GM21825 (cell line): ENCODE data around the gene OR10AD1.
"Not testable (repeated sequence)": the region's sequence is repeated elsewhere in the genome, so short reads cannot be mapped to it uniquely, and the experiment has no call there.

ENCODE experiments used
- ATAC-seq: cut with Tn5 transposase; IDR thresholded peaks from one replicate; pipeline ENCODE4 v1.9.1; 2021; ENCODE audit warnings: mild to moderate bottlenecking, moderate library complexity; ENCODE audit not compliant: unreplicated experiment

OR10AD1 gene

DNA sequence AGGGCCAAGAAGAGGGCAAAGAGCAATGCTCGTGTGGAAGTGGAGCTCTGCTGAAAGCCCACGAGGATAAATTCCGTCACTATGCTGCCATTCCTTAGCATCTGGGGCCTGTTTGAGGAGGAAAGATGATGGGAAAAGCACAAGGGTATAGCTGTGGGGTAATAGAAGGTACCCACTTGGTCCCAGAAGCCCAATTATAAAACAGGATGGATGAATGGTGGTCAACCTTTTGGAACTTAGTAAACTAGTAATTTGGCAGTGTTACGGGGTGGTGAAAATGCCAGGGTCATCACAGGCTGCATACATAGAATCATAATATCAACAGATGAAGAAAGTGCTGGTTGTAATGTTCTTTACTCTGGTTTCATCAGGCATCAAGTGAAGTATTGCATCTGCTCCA lies at the start of gene OR10AD1:
Gene OR10AD1 (minus strand): TSS at position 101 of the 400 bp plus-strand sequence. CDS start 0 bp downstream, at position 101.
- ATAC-seq, result no peak

DNA sequence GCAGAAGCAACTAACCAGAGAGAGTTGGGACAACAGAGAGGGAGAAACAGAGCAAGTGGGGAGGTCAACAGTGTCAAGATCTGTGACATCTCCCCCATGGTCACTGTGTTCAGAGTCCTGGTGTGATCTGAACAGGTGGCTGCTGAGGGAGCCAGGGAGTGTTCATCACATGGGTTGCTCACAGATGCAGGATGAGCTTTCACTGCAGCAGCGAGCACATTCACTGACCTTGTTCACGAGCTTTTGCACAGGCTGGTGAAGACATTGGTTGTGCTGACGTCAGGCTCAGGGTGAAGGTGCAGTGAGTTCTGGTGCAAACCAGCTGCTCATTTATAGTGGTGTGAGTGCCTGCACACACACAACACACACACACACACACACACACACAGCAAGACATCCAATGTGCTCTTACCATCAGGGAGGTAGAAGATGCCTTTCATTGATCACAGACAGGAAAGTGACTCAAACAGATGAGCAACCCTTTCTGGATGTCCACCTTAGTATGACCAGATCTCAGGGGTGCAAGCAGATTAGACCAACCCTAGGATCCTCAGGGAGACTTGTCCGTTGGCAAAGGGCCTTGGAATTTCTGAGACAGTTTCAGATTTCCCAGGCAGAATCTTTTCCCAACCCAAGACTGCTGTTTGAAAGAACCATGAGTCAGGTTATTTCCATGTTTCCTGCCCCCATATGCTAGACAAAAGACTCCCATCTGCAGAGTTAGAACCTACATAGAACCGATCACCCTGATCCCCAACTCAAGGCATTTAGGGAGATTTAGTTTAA lies 44.3 kb upstream of the OR10AD1 start:
- no peak for ATAC-seq

- ATAC-seq, result no peak
Measured at GRCh38 chr12:48237162-48237561, 34.1 kb upstream of the OR10AD1 start.

DNA sequence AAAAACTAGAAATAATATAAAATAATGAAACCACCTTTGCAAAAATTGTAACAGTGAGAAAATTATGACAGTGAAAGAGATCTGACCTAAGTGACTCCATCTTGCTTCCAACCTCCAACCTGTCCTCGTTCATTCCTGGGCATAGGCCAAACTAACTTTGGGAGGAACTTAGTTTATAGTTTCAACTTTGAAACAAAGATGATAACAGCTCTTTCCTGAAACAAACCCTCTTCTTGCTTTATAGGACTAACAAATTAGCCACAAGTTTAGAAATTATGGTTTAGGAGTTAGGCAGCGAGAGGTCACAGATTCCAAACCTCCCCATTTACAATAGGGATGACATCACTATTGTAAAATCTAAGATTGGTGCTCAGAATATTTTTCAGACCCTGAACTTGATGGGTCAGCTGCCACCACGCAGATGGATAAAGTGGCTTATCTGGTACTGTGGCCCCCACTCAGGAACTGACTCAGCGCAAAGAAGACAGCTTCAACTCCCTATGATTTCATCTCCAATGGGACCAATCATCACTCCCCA lies 32.8 kb upstream of the OR10AD1 start:
- ATAC-seq, result no peak

DNA sequence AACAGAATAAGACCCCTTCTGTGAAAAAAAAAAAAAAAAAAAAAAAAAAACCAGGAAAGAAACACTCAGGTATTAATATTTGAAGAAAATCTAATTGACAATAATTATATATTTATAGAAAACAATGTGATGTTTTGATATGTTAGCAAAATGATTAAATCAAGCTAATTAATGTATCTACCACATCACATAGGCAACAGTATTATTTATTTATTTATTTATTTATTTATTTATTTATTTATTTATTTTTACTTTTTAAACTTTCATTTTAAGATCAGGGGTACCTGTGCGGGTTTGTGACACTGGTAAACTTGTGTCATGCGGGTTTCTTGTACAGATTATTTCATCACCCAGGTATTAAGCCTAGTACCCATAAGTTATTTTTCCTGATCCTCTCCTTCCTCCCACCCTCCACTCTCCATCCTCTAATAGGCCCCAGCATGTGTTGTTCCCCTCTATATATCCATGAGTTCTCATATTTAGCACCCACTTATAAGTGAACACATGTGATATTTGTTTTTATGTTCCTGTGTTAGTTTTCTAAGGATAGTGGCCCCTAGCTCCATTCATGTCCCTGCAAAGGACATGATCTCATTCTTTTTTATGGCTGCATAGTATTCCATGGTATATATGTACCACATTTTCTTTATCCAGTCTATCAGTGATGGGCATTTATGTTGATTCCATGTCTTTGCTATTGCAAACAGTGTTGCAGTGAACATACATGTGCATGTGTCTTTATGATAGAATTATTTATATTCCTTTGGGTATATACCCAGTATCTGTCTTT lies 28.3 kb upstream of the OR10AD1 start:
- not testable (repeated sequence) for ATAC-seq

DNA sequence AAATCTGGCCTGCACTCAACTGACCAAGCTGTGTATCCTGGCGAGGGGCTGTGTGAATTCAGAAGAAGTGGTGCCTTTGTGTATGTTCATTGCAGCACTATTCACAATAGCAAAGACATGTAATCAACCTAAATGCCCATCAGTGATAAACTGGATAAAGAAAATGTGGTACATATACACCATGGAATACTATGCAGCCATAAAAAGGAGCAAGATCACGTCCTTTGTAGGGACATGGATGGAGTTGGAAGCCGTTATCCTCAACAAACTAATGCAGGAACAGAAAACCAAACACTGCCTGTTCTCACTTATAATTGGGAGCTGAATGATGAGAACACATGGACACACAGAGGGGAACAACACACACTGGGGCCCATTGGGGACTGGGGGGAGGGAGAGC lies 21.4 kb upstream of the OR10AD1 start:
- ATAC-seq, result not testable (repeated sequence)

GRCh38 chr12:48221645-48222044 lies 18.6 kb upstream of the OR10AD1 start:
- no peak for ATAC-seq

GRCh38 chr12:48220701-48221100 lies 17.6 kb upstream of the OR10AD1 start:
- no peak for ATAC-seq

GRCh38 chr12:48219631-48220030 lies 16.5 kb upstream of the OR10AD1 start:
- no peak for ATAC-seq

GRCh38 chr12:48216785-48217184 lies 13.7 kb upstream of the OR10AD1 start:
- no peak for ATAC-seq

- ATAC-seq, result not testable (repeated sequence)
Measured at GRCh38 chr12:48209495-48209894, 6.4 kb upstream of the OR10AD1 start.

GRCh38 chr12:48202766-48203165 lies 326 bp downstream of the OR10AD1 start:
- no peak for ATAC-seq

GRCh38 chr12:48201516-48201915 lies 1.6 kb downstream of the OR10AD1 start:
- no peak for ATAC-seq

- no peak for ATAC-seq
Measured at GRCh38 chr12:48201091-48201490, 2.0 kb downstream of the OR10AD1 start.

DNA sequence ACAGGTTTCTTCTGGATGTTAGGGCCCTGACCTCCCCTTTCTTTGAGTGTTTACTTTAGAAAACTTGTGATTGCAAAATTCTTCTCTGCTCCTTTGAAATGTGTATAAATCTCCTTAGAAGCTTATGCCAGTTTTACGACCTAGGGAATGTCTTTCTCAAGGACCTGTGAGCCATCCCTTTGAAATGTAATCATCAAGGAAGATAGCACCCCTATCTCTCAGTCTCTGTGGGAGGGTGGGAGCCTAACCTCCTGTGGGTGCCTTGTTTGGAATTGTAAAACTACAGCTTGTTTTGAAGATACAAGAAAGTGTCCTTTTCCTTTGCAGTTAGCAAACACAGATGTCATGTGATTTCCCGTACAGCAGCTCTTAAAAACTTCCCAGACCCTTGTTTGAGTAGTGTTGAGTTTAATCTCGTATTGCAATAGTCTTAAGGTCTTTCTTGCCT lies 3.3 kb downstream of the OR10AD1 start:
- ATAC-seq, result no peak

DNA sequence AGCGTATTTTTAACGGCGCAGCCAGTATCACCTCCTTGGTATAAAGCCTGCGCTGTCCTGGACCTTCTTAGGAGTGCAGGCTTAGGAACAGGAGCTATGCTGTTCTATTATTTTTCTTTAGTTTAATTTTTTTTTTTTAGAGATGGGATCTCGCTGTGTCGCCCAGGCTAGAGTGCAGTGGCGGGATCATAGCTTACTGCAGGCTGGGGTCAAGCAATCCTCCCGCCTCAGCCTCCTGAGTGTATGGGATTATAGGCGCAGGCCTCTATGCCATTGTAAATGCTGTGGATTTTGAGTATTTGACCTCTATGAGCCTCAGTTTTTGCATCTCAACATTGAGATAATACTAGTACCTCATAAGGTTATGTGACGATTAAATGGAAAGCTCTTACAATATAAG lies 4.1 kb downstream of the OR10AD1 start:
- no peak for ATAC-seq

GRCh38 chr12:48198672-48198971 lies 4.5 kb downstream of the OR10AD1 start:
- peak; percentile 6 for ATAC-seq

DNA sequence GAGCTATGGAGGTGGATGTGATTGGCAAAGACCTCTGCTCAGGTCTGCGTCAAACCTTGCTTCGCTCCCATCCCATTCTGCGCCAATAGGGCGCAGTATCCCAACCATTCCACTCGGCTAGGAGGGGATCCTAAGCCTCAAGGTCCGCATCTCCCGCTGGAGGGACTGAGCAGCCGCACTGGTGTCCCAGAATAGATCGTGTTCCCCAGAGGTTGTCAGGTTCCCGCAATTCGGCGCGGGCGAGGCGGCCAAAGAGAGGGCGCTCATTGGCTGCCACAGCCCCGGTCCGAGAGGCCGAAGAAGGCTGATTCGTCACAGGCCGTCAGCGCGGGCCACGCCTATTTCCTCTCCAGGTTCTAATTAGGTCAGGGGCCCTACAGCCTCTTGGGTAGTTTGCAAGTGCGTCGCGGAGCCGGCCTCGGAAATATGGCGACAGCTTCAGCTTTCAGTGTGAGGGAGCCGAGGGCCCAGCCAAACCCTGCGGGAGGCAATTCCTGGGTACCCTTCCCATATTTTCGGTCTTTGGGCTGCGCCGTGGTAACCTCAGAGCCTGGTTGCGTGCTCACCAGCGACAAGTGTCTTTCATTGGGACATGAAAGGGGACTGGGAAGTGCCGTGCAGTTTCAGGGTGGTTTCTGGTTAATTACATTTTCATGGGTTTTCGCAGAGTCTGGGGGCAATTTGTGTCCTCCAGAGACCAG lies 5.0 kb downstream of the OR10AD1 start:
- ATAC-seq, result peak; percentile 99

DNA sequence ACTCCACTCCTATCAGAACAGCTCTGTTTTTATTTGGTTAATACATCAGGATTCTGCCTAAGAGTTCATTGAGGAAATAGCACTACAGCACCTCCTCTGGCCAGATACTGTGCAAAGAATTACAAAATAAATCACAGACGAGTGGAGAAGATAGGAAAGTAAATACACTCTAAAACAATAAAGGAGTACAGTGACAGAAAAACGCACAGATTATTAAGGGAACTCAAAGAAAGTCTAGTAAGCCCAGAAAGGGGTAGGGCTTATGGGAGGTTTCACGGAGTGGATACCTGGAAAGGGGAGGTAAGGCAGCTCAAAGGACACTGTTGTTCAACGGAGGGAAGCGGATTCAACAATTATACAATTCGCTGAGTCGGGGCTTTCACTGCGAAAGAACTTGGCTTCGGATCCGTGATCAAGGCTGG lies 5.5 kb downstream of the OR10AD1 start:
- ATAC-seq, result no peak

DNA sequence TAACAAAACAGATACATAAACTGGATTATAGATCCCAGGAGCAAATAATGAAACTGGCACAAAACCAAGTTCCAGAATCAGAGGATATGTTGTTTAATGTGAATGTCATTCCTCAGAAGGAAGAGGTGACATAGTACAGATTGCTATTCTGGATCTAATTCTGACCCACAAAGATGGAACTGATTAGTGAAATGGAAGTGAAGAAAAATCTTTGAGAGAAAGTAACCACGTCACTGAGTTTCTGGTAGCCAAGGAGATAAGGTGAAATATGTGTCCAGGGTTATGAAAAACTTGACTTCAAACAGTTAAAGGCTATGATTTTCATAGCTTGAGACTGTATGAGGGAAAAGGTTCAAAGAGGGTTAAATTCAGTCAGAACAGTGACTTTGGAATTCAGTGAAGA lies 8.3 kb downstream of the OR10AD1 start:
- no peak for ATAC-seq

- ATAC-seq, result no peak
Measured at GRCh38 chr12:48193623-48194022, 9.5 kb downstream of the OR10AD1 start.
